Activated CD8-positive, alpha-beta T cell treated with anti-CD3 and anti-CD28 coated beads for 36 hours (primary cell): Measurements from ENCODE around the gene RFTN1. TPM values are rescaled to one million over a fixed set of nuclear protein-coding genes. Genes with fewer than 3 reads are reported as not detected.
"Not testable (repeated sequence)": the region's sequence is repeated elsewhere in the genome, so short reads cannot be mapped to it uniquely, and the experiment has no call there.

ENCODE experiments used
- ATAC-seq: fragments of 200-7000 bp; cut with Tn5 transposase; one replicate; pipeline ENCODE4 v1.10.0; 2021; ENCODE audit warnings: mild to moderate bottlenecking, moderate library complexity
- CTCF ChIA-PET: fragments of 350-600 bp; sonication (Branson Sonifier 250); formaldehyde crosslinking; loops from one replicate; lab custom pipeline; 2021; ENCODE audit warnings: antibody characterized with exemption; lab: Charles Lee
- POLR2A ChIA-PET: fragments of 350-600 bp; sonication (Branson Sonifier 250); formaldehyde crosslinking; loops from one replicate; lab custom pipeline; 2021; ENCODE audit warnings: antibody characterized with exemption; lab: Charles Lee
- DNase-seq: peaks from one replicate; pipeline ENCODE4 v3.0.0-alpha.2; 2020
- H3K27ac Mint-ChIP-seq: one replicate; pipeline ENCODE4 v1.8.0; 2021; ENCODE audit warnings: mild to moderate bottlenecking, mixed read lengths
- H3K27me3 Mint-ChIP-seq: one replicate; pipeline ENCODE4 v1.8.0; 2021; ENCODE audit warnings: mixed read lengths
- H3K36me3 Mint-ChIP-seq: one replicate; pipeline ENCODE4 v1.8.0; 2021; ENCODE audit warnings: low read depth, mixed read lengths
- H3K4me1 Mint-ChIP-seq: one replicate; pipeline ENCODE4 v1.8.0; 2021; ENCODE audit warnings: low read depth, mixed read lengths
- H3K4me3 Mint-ChIP-seq: one replicate; pipeline ENCODE4 v1.8.0; 2021; ENCODE audit warnings: mild to moderate bottlenecking, moderate library complexity, mixed read lengths
- H3K9me3 Mint-ChIP-seq: one replicate; pipeline ENCODE4 v1.8.0; 2021; ENCODE audit warnings: mixed read lengths
- CTCF ChIP-seq: fragments of 200-600 bp; IDR thresholded peaks from one replicate; pipeline ENCODE4 v1.8.0; 2022; ENCODE audit warnings: antibody characterized with exemption, mild to moderate bottlenecking
- intact Hi-C: fragments of 100-400 bp; cut with micrococcal nuclease; formaldehyde crosslinking; loops from one replicate; pipeline ENCODE4 v1.10.0; 2022
- total RNA-seq, 2 experiments: library from RNA; stranded (reverse); gene quantifications; one replicate each; pipeline ENCODE4 v1.2.3, GENCODE V29; 2021

RFTN1 gene
- total RNA-seq, 2 experiments from 2014 or later = 113 to 125 TPM

GRCh38 chr3:16494094-16494493 is 19.4 kb downstream of the RFTN1 start:
- no peak overlapping the region for H3K4me3 Mint-ChIP-seq
- H3K27me3 Mint-ChIP-seq = no peaks in the 10 kb centered on the region
- peaks cover 70% of the 10 kb centered on the region for H3K36me3 Mint-ChIP-seq
- no peak for TF ChIP-seq CTCF
- H3K27ac Mint-ChIP-seq = no peak overlapping the region
- H3K9me3 Mint-ChIP-seq = no peaks in the 10 kb centered on the region
- H3K4me1 Mint-ChIP-seq = peaks cover 62% of the 10 kb centered on the region
- ATAC-seq = no peak
- ChIA-PET POLR2A (interaction anchor here (1.1 to 4.2 kb wide), 4 partner anchors 10 to 186 kb away, joined by 3 to 24 read pairs (median 4); no protein-coding TSS in a partner anchor), CTCF (interaction anchor here (2.7 kb wide), 1 partner anchor 11 kb away, joined by 8 read pairs; no protein-coding TSS in a partner anchor)
- no peak for DNase-seq
- intact Hi-C loops = no loop called here

GRCh38 chr3:16490062-16490619 is 23.4 kb downstream of the RFTN1 start:
- no peak for TF ChIP-seq CTCF
- POLR2A ChIA-PET = interaction anchor here (1.1 kb wide), 1 partner anchor 17 kb away, joined by 3 read pairs; no protein-coding TSS in a partner anchor
- intact Hi-C loops = no loop called here
- peaks cover 47% of the 10 kb centered on the region for H3K4me1 Mint-ChIP-seq
- H3K36me3 Mint-ChIP-seq = peaks cover 82% of the 10 kb centered on the region
- no peak overlapping the region for H3K27ac Mint-ChIP-seq
- no peak for ATAC-seq
- H3K27me3 Mint-ChIP-seq = no peaks in the 10 kb centered on the region
- H3K4me3 Mint-ChIP-seq = no peak overlapping the region
- no peaks in the 10 kb centered on the region for H3K9me3 Mint-ChIP-seq
- DNase-seq = no peak
- CTCF ChIA-PET = no interaction called here

- intact Hi-C loops, H3K27me3 Mint-ChIP-seq, DNase-seq, H3K4me3 Mint-ChIP-seq, ATAC-seq, CTCF ChIA-PET, H3K27ac Mint-ChIP-seq, H3K9me3 Mint-ChIP-seq: not testable (repeated sequence)
- H3K4me1 Mint-ChIP-seq = peaks cover 47% of the 10 kb centered on the region
- POLR2A ChIA-PET = interaction anchor here (1.0 to 1.1 kb wide), 2 partner anchors 18 to 22 kb away, joined by 3 read pairs; no protein-coding TSS in a partner anchor
- H3K36me3 Mint-ChIP-seq = peaks cover 83% of the 10 kb centered on the region
Measured at GRCh38 chr3:16489326-16490061, 24.0 kb downstream of the RFTN1 start.

GRCh38 chr3:16488637-16489036 is 24.9 kb downstream of the RFTN1 start:
- CTCF ChIA-PET = no interaction called here
- Mint-ChIP-seq H3K4me1 (peaks cover 51% of the 10 kb centered on the region), H3K4me3 (no peak overlapping the region), H3K36me3 (peaks cover 84% of the 10 kb centered on the region), H3K27me3 (no peaks in the 10 kb centered on the region), H3K27ac (peak overlapping the region; percentile 46), H3K9me3 (no peaks in the 10 kb centered on the region)
- no peak for TF ChIP-seq CTCF
- ATAC-seq (no peak), DNase-seq (no peak)
- intact Hi-C loops = no loop called here
- POLR2A ChIA-PET = interaction anchor here (1.0 to 1.6 kb wide), 2 partner anchors 21 to 23 kb away, joined by 3 to 4 read pairs; no protein-coding TSS in a partner anchor

- Mint-ChIP-seq H3K4me3 (no peak overlapping the region), H3K27ac (no peak overlapping the region), H3K9me3 (no peaks in the 10 kb centered on the region), H3K36me3 (peaks cover 90% of the 10 kb centered on the region), H3K27me3 (no peaks in the 10 kb centered on the region), H3K4me1 (peaks cover 61% of the 10 kb centered on the region)
- intact Hi-C loops = no loop called here
- DNase-seq (no peak), ATAC-seq (no peak)
- ChIA-PET CTCF (no interaction called here), POLR2A (interaction anchor here (1.2 to 1.6 kb wide), 2 partner anchors 12 to 24 kb away, joined by 3 to 4 read pairs; no protein-coding TSS in a partner anchor)
- TF ChIP-seq CTCF = no peak
Measured at GRCh38 chr3:16487511-16488175, 25.9 kb downstream of the RFTN1 start.
